ENCODE results near the gene TFEB. TPM values are rescaled to one million over a fixed set of nuclear protein-coding genes. Genes with fewer than 3 reads are reported as not detected.

Gene TFEB
- total and polyA plus RNA-seq, 10 of the 15 experiments (the other 5 are each of a cell fraction or from before 2014, with no cell fraction given): 0.84 to 108 (median 60.8) TPM

DNA sequence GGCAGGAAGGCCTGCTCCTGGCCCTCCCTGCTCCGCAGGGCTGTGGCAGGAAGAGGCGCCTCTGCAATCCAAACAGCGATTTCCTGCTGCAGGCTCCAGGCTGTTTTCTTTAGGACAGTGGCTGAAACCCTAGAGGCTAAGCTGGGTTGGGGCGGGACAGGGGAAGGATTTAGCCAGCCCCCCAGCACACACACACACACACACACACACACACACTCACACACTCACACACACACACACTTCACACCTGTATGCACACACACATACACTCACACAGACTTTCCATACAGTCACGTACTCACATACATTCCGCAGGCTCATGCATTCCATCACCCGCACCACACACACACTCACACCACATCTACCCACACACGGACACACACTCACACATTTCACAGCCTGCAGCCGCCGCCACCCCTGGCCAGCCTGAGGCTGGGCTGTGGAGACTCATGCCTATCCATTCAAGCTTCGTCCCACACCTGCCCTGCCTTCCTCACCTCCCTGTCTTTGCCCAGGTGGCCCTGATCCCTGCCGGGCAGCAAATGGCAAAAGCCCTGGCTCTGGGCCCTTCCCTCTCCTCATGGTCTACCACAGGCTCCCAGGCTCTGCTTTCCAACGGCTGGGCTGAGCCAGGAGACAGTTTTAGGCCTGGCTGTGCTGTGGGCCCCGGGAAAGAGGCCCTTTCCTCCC, 79.3 kb downstream of the TFEB start:
- peaks cover 3 to 5% of the 10 kb centered on the region in 2 experiments; a peak in 3 of 4 replicates for H3K27me3 ChIP-seq (replicated peaks in 1 of 2; ENCODE audit: control insufficient read depth in 2 of 2, insufficient read depth in 2 of 2, low read length in 1 of 2)
- no peaks in the 10 kb centered on the region for H3K79me2 ChIP-seq (ENCODE audit: control insufficient read depth, insufficient read depth, low read length)
- no peaks in the 10 kb centered on the region for H3K9me3 ChIP-seq (replicated peaks; ENCODE audit: control insufficient read depth, insufficient read depth, low read length)
- H3K27ac ChIP-seq (ENCODE audit: control insufficient read depth, insufficient read depth): no peak overlapping the region
- WGBS (ENCODE audit: insufficient coverage, insufficient replicate concordance, low lambda C conversion rate, missing lambda C conversion rate): 45% methylated on average over 13 of the region's 14 CpGs
- no peaks in the 10 kb centered on the region for H3K4me1 ChIP-seq (ENCODE audit: control insufficient read depth, insufficient read depth, low read length)
- ChIA-PET RAD21 (ENCODE audit: unreplicated experiment) (no interaction called here), SMC1A (ENCODE audit: uncharacterized antibody, unreplicated experiment) (no interaction called here), CTCF (no interaction called here), POLR2A (no interaction called here)
- H3K36me3 ChIP-seq (ENCODE audit: control insufficient read depth in 2 of 2, insufficient read depth in 2 of 2, low read length in 1 of 2): no peaks in the 10 kb centered on the region
- no peak overlapping the region for H2AFZ ChIP-seq (ENCODE audit: control insufficient read depth, low read depth, low read length)
- no peaks in the 10 kb centered on the region for H4K20me1 ChIP-seq (ENCODE audit: control insufficient read depth, insufficient read depth)
- DNase-seq (ENCODE audit: low read depth, low spot score) (no peak), FAIRE-seq (no peak), ATAC-seq (no peak)
- intact Hi-C loops (cut with micrococcal nuclease; ENCODE audit: unreplicated experiment) (no loop called here), in situ Hi-C loops (cut with MboI) (no loop called here)
- BruUV-seq (replicated peaks): no TSS peak
- TF ChIP-seq TBL1XR1 (IDR thresholded peaks at IDR 0.05; ENCODE audit: low read depth, low read length): no peak
- no peak for TF ChIP-seq HDGF (IDR thresholded peaks at IDR 0.05)
- TF ChIP-seq SUZ12 (IDR thresholded peaks at IDR 0.05; ENCODE audit: unreplicated experiment): no peak
- no peak for TF ChIP-seq NFYB (IDR thresholded peaks at IDR 0.05; ENCODE audit: insufficient read depth, low read depth, low read length)
- no peak for TF ChIP-seq YY1 (IDR thresholded peaks at IDR 0.05; ENCODE audit: low read depth, low read length)
- no peak for TF ChIP-seq CHD4 (IDR thresholded peaks at IDR 0.05)
- no peak for TF ChIP-seq TCF7 (IDR thresholded peaks at IDR 0.05; ENCODE audit: borderline replicate concordance)
- no peak for TF ChIP-seq ZNF274 (IDR thresholded peaks at IDR 0.05; ENCODE audit: insufficient read depth, insufficient read length)
- no peak for TF ChIP-seq STAT3 (IDR thresholded peaks at IDR 0.05; ENCODE audit: low read depth, low read length)
- no peak for TF ChIP-seq IRF4 (IDR thresholded peaks at IDR 0.05; ENCODE audit: low read depth, low read length)
- no peak for TF ChIP-seq MYB (IDR thresholded peaks at IDR 0.05; ENCODE audit: borderline replicate concordance, low read depth, low read length)
- H3K4me3 ChIP-seq: no peak overlapping the region
- H3K9ac ChIP-seq (ENCODE audit: control insufficient read depth, insufficient read depth, low read length): no peak overlapping the region
- no peak overlapping the region for H3K4me2 ChIP-seq (ENCODE audit: control insufficient read depth, insufficient read depth)

Measured in GM12878 (cell line).